HEK293 (cell line): ENCODE data around the gene WTAP.

ENCODE experiments used
- BCL11A ChIP-seq: fragments of 450-650 bp; formaldehyde crosslinking; IDR thresholded peaks from 2 replicates; pipeline ENCODE4 v1.5.1; 2016; ENCODE audit warnings: low read depth, missing biosample characterization, missing genetic modification characterization
- ELK4 ChIP-seq: IDR thresholded peaks from 2 replicates; pipeline ENCODE4 v1.6.1; 2011; ENCODE audit warnings: mild to moderate bottlenecking, low read depth, low read length, borderline replicate concordance
- HOXA7 ChIP-seq: sonication (generic); formaldehyde crosslinking; IDR thresholded peaks from 2 replicates; pipeline ENCODE4 v1.8.1; 2022; ENCODE audit warnings: missing genetic modification reagents, borderline replicate concordance
- PBX3 ChIP-seq: sonication (generic); formaldehyde crosslinking; IDR thresholded peaks from 2 replicates; pipeline ENCODE4 v1.8.1; 2022; ENCODE audit warnings: mild to moderate bottlenecking, moderate library complexity, missing genetic modification reagents
- PRDM1 ChIP-seq: fragments of 450-650 bp; formaldehyde crosslinking; IDR thresholded peaks from 2 replicates; pipeline ENCODE4; 2016; ENCODE audit warnings: missing biosample characterization, missing genetic modification characterization
- REST ChIP-seq: fragments of 450-650 bp; formaldehyde crosslinking; IDR thresholded peaks from 2 replicates; pipeline ENCODE4 v1.5.1; 2016; ENCODE audit warnings: missing biosample characterization, missing genetic modification characterization
- SCRT2 ChIP-seq: fragments of 450-650 bp; formaldehyde crosslinking; IDR thresholded peaks from 2 replicates; pipeline ENCODE4 v1.5.1; 2016; ENCODE audit warnings: missing biosample characterization, missing genetic modification characterization
- ZBTB11 ChIP-seq: fragments of 450-650 bp; formaldehyde crosslinking; conservative IDR thresholded peaks from 2 replicates; pipeline ENCODE4 v1.5.1; 2016; ENCODE audit warnings: low read depth, missing biosample characterization, missing genetic modification characterization
- ZBTB17 ChIP-seq: fragments of 450-650 bp; formaldehyde crosslinking; IDR thresholded peaks from 2 replicates; pipeline ENCODE4 v1.5.1; 2016; ENCODE audit warnings: missing biosample characterization, missing genetic modification characterization
- ZBTB48 ChIP-seq: fragments of 450-650 bp; formaldehyde crosslinking; IDR thresholded peaks from 2 replicates; pipeline ENCODE4 v1.5.1; 2016; ENCODE audit warnings: missing biosample characterization, missing genetic modification characterization
- ZFP41 ChIP-seq: fragments of 450-650 bp; formaldehyde crosslinking; IDR thresholded peaks from 2 replicates; pipeline ENCODE4 v1.5.1; 2016; ENCODE audit warnings: missing biosample characterization, missing genetic modification characterization, borderline replicate concordance
- ZNF112 ChIP-seq: fragments of 450-650 bp; formaldehyde crosslinking; IDR thresholded peaks from 2 replicates; pipeline ENCODE4 v1.5.0; 2017; ENCODE audit warnings: missing biosample characterization, missing genetic modification characterization
- ZNF146 ChIP-seq: fragments of 450-650 bp; formaldehyde crosslinking; IDR thresholded peaks from 2 replicates; pipeline ENCODE4 v1.5.1; 2016; ENCODE audit warnings: missing biosample characterization, missing genetic modification characterization
- ZNF239 ChIP-seq: fragments of 450-650 bp; formaldehyde crosslinking; IDR thresholded peaks from 2 replicates; pipeline ENCODE4 v1.5.1; 2016; ENCODE audit warnings: missing biosample characterization, missing genetic modification characterization
- ZNF302 ChIP-seq: fragments of 450-650 bp; formaldehyde crosslinking; IDR thresholded peaks from 2 replicates; pipeline ENCODE4 v1.5.1; 2016; ENCODE audit warnings: missing biosample characterization, missing genetic modification characterization, low read depth
- ZNF324 ChIP-seq: fragments of 450-650 bp; formaldehyde crosslinking; IDR thresholded peaks from 2 replicates; pipeline ENCODE4 v1.5.1; 2016; ENCODE audit warnings: missing biosample characterization, missing genetic modification characterization
- ZNF341 ChIP-seq: fragments of 450-650 bp; formaldehyde crosslinking; IDR thresholded peaks from 2 replicates; pipeline ENCODE4; 2016; ENCODE audit warnings: low read depth, missing biosample characterization, missing genetic modification characterization
- ZNF513 ChIP-seq: fragments of 450-650 bp; IDR thresholded peaks from 2 replicates; pipeline ENCODE4 v1.5.1; 2018; ENCODE audit warnings: missing biosample characterization, missing genetic modification characterization
- ZNF561 ChIP-seq: fragments of 450-650 bp; IDR thresholded peaks from 2 replicates; pipeline ENCODE4 v1.5.1; 2018; ENCODE audit warnings: missing biosample characterization, missing genetic modification characterization, borderline replicate concordance
- ZNF610 ChIP-seq: fragments of 450-650 bp; formaldehyde crosslinking; IDR thresholded peaks from 2 replicates; pipeline ENCODE4 v1.5.1; 2016; ENCODE audit warnings: missing biosample characterization, missing genetic modification characterization, borderline replicate concordance
- ZNF623 ChIP-seq: fragments of 450-650 bp; formaldehyde crosslinking; IDR thresholded peaks from 2 replicates; pipeline ENCODE4 v1.5.1; 2016; ENCODE audit warnings: missing biosample characterization, missing genetic modification characterization
- ZNF626 ChIP-seq: fragments of 450-650 bp; sonication (Bioruptor Pico); formaldehyde crosslinking; IDR thresholded peaks from 2 replicates; pipeline ENCODE4 v1.5.1; 2018; ENCODE audit warnings: missing biosample characterization, missing genetic modification characterization, inconsistent platforms
- ZNF670 ChIP-seq: fragments of 450-650 bp; formaldehyde crosslinking; IDR thresholded peaks from 2 replicates; pipeline ENCODE4 v1.5.1; 2016; ENCODE audit warnings: missing biosample characterization, missing genetic modification characterization, low read depth
- ZNF704 ChIP-seq: fragments of 450-650 bp; formaldehyde crosslinking; IDR thresholded peaks from 2 replicates; pipeline ENCODE4 v1.5.1; 2016; ENCODE audit warnings: missing biosample characterization, missing genetic modification characterization
- ZNF785 ChIP-seq: fragments of 450-650 bp; formaldehyde crosslinking; IDR thresholded peaks from 2 replicates; pipeline ENCODE4 v1.5.1; 2016; ENCODE audit warnings: missing biosample characterization, missing genetic modification characterization
- ZSCAN18 ChIP-seq: fragments of 450-650 bp; formaldehyde crosslinking; IDR thresholded peaks from 2 replicates; pipeline ENCODE4 v1.5.1; 2016; ENCODE audit warnings: missing biosample characterization, missing genetic modification characterization

The WTAP gene

GRCh38 chr6:159789377-159790148, 62.3 kb downstream of the WTAP start, which contains the start of gene TCP1 (continued):
- TF ChIP-seq ZBTB17 (peak; percentile 56), PRDM1 (tag by site-specific recombination) (no peak), ZNF610 (tag by site-specific recombination) (0 out of 2 replicates have a peak, but pooled peaks have one; percentile 38), REST (tag by site-specific recombination) (no peak; the same call in 1 of the 2 replicates), ZNF626 (no peak), ZNF239 (peak; percentile 46; the same call in 1 of the 2 replicates), ZNF112 (tag by site-specific recombination) (no peak), ZNF785 (tag by site-specific recombination) (no peak), ZNF324 (tag by site-specific recombination) (0 out of 2 replicates have a peak, but pooled peaks have one; percentile 25), ZSCAN18 (no peak), ZBTB48 (tag by site-specific recombination) (no peak), ZBTB11 (peak; percentile 89), HOXA7 (CRISPR knock-in tag) (no peak), SCRT2 (tag by site-specific recombination) (no peak), ZNF302 (tag by site-specific recombination) (no peak), PBX3 (CRISPR knock-in tag) (0 out of 2 replicates have a peak, but pooled peaks have one; percentile 27), ZFP41 (tag by site-specific recombination) (no peak), ELK4 (0 out of 2 replicates have a peak, but pooled peaks have one; percentile 30), ZNF146 (tag by site-specific recombination) (no peak), BCL11A (tag by site-specific recombination) (no peak), ZNF670 (tag by site-specific recombination) (no peak), ZNF341 (tag by site-specific recombination) (no peak), ZNF561 (tag by site-specific recombination) (no peak), ZNF704 (tag by site-specific recombination) (no peak), ZNF513 (no peak), ZNF623 (tag by site-specific recombination) (no peak)
